ENCODE data around the gene ST3GAL4. TPM values are rescaled to one million over a fixed set of nuclear protein-coding genes. Genes with fewer than 3 reads are reported as not detected.

Gene ST3GAL4
- total RNA-seq, 1 donor from 2014 or later, result 8.8 TPM

GRCh38 chr11:126404367-126404766 lies 48.9 kb downstream of the ST3GAL4 start:
- no peaks in the 10 kb centered on the region for H3K27me3 Mint-ChIP-seq
- H3K27ac Mint-ChIP-seq, result no peak overlapping the region
- H3K36me3 Mint-ChIP-seq (ENCODE audit: insufficient read depth), result peaks cover 4% of the 10 kb centered on the region
- no peak for DNase-seq (ENCODE audit: low spot score, unreplicated experiment)
- H3K9me3 Mint-ChIP-seq (ENCODE audit: low read depth), result peaks cover 3% of the 10 kb centered on the region
- H3K4me1 Mint-ChIP-seq (ENCODE audit: low read depth), result peaks cover 14% of the 10 kb centered on the region
- H3K4me3 Mint-ChIP-seq (ENCODE audit: low read depth), result no peak overlapping the region
- no peak for TF ChIP-seq CTCF (IDR thresholded peaks at IDR 0.05; ENCODE audit: unreplicated experiment)

GRCh38 chr11:126405374-126405773 lies 49.9 kb downstream of the ST3GAL4 start:
- TF ChIP-seq CTCF (IDR thresholded peaks at IDR 0.05; ENCODE audit: unreplicated experiment), result no peak
- Mint-ChIP-seq H3K27me3 (no peaks in the 10 kb centered on the region), H3K4me3 (ENCODE audit: low read depth) (no peak overlapping the region), H3K36me3 (ENCODE audit: insufficient read depth) (peaks cover 6% of the 10 kb centered on the region), H3K9me3 (ENCODE audit: low read depth) (no peaks in the 10 kb centered on the region), H3K4me1 (ENCODE audit: low read depth) (peaks cover 14% of the 10 kb centered on the region), H3K27ac (no peak overlapping the region)
- no peak for DNase-seq (ENCODE audit: low spot score, unreplicated experiment)

- Mint-ChIP-seq H3K4me3 (ENCODE audit: low read depth) (no peak overlapping the region), H3K36me3 (ENCODE audit: insufficient read depth) (peaks cover 8% of the 10 kb centered on the region), H3K9me3 (ENCODE audit: low read depth) (no peaks in the 10 kb centered on the region), H3K27ac (no peak overlapping the region), H3K4me1 (ENCODE audit: low read depth) (peaks cover 14% of the 10 kb centered on the region), H3K27me3 (no peaks in the 10 kb centered on the region)
- TF ChIP-seq CTCF (IDR thresholded peaks at IDR 0.05; ENCODE audit: unreplicated experiment), result no peak
- no peak for DNase-seq (ENCODE audit: low spot score, unreplicated experiment)
These were observed 50.4 kb downstream of the ST3GAL4 start for GRCh38 chr11:126405906-126406305.

GRCh38 chr11:126406368-126406767 lies 50.9 kb downstream of the ST3GAL4 start:
- Mint-ChIP-seq H3K4me1 (ENCODE audit: low read depth) (peaks cover 14% of the 10 kb centered on the region), H3K4me3 (ENCODE audit: low read depth) (no peak overlapping the region), H3K27ac (no peak overlapping the region), H3K9me3 (ENCODE audit: low read depth) (no peaks in the 10 kb centered on the region), H3K36me3 (ENCODE audit: insufficient read depth) (peaks cover 8% of the 10 kb centered on the region), H3K27me3 (no peaks in the 10 kb centered on the region)
- TF ChIP-seq CTCF (IDR thresholded peaks at IDR 0.05; ENCODE audit: unreplicated experiment), result no peak
- no peak for DNase-seq (ENCODE audit: low spot score, unreplicated experiment)

- H3K4me3 Mint-ChIP-seq (ENCODE audit: low read depth), result no peak overlapping the region
- peaks cover 10% of the 10 kb centered on the region for H3K36me3 Mint-ChIP-seq (ENCODE audit: insufficient read depth)
- peaks cover 14% of the 10 kb centered on the region for H3K4me1 Mint-ChIP-seq (ENCODE audit: low read depth)
- no peaks in the 10 kb centered on the region for H3K9me3 Mint-ChIP-seq (ENCODE audit: low read depth)
- no peak for DNase-seq (ENCODE audit: low spot score, unreplicated experiment)
- no peak overlapping the region for H3K27ac Mint-ChIP-seq
- no peak for TF ChIP-seq CTCF (IDR thresholded peaks at IDR 0.05; ENCODE audit: unreplicated experiment)
- H3K27me3 Mint-ChIP-seq, result no peaks in the 10 kb centered on the region
These were observed 51.6 kb downstream of the ST3GAL4 start for GRCh38 chr11:126407101-126407521.
